CD4-positive, CD25-positive, alpha-beta regulatory T cell (primary cell): Measurements from ENCODE around the gene PAGE5. TPM values are rescaled to one million over a fixed set of nuclear protein-coding genes. Genes with fewer than 3 reads are reported as not detected.

Source experiments
- ATAC-seq, 2 donors: fragments of 150-1000 bp; cut with Tn5 transposase; one replicate each; pipeline ENCODE4 v1.10.0; 2021; ENCODE audit warnings: low read depth in 2 of 2, moderate number of reproducible peaks in 2 of 2, moderate library complexity in 1 of 2
- DNase-seq, 3 donors: peaks; one replicate each; pipeline versions ENCODE4 v3.0.0 to v3.0.0-alpha.2; 2012 to 2022; ENCODE audit warnings: mixed read lengths in 1 of 3
- H3K27ac ChIP-seq: one replicate; pipeline ENCODE4 v1.7.0; 2013; ENCODE audit warnings: mild to moderate bottlenecking, low read length; ENCODE audit not compliant: insufficient read depth, poor library complexity, severe bottlenecking
- H3K27me3 ChIP-seq: one replicate; pipeline ENCODE4 v1.7.0; 2013; ENCODE audit warnings: low read length; ENCODE audit not compliant: control insufficient read depth, insufficient read depth
- H3K36me3 ChIP-seq: one replicate; pipeline ENCODE4 v1.7.0; 2013; ENCODE audit warnings: mild to moderate bottlenecking, low read length, moderate library complexity; ENCODE audit not compliant: control insufficient read depth, insufficient read depth
- H3K4me1 ChIP-seq: 2 replicates; pipeline ENCODE4 v1.7.0; 2013; ENCODE audit warnings: mild to moderate bottlenecking, low read length; ENCODE audit not compliant: insufficient read depth, control insufficient read depth, poor library complexity, severe bottlenecking
- H3K4me3 ChIP-seq: one replicate; pipeline ENCODE4 v1.7.0; 2013; ENCODE audit warnings: low read depth, mild to moderate bottlenecking, low read length, moderate library complexity
- H3K9me3 ChIP-seq, 2 experiments: 1 replicate in 1 of 2; 2 replicates in 1 of 2; pipeline ENCODE4 v1.7.0; 2013; ENCODE audit warnings: low read length in 2 of 2, mild to moderate bottlenecking in 1 of 2, moderate library complexity in 1 of 2; ENCODE audit not compliant: control insufficient read depth in 2 of 2
- H3K27ac Mint-ChIP-seq, 3 donors: one replicate each; pipeline ENCODE4 v1.8.0; 2020 to 2022; ENCODE audit warnings: mild to moderate bottlenecking in 3 of 3, mixed read lengths in 3 of 3, moderate library complexity in 2 of 3
- H3K27me3 Mint-ChIP-seq: one replicate; pipeline ENCODE4 v1.8.0; 2022; ENCODE audit warnings: mild to moderate bottlenecking, mixed read lengths
- H3K36me3 Mint-ChIP-seq: one replicate; pipeline ENCODE4 v1.8.0; 2020; ENCODE audit warnings: mixed read lengths
- H3K4me1 Mint-ChIP-seq, 4 donors: one replicate each; pipeline ENCODE4 v1.8.0; 2020 to 2022; ENCODE audit warnings: mixed read lengths in 4 of 4, mild to moderate bottlenecking in 1 of 4
- H3K4me3 Mint-ChIP-seq, 4 donors: one replicate each; pipeline ENCODE4 v1.8.0; 2020 to 2022; ENCODE audit warnings: mild to moderate bottlenecking in 4 of 4, mixed read lengths in 4 of 4, moderate library complexity in 3 of 4
- H3K9me3 Mint-ChIP-seq, 7 donors: one replicate each; pipeline ENCODE4 v1.8.0; 2020 to 2022; ENCODE audit warnings: mixed read lengths in 7 of 7, mild to moderate bottlenecking in 3 of 7, moderate library complexity in 2 of 7
- polyA plus RNA-seq, 4 donors: library from polyadenylated mRNA; unstranded; fragments of 300-500 nt; fragmentation: Illumina TruSeq; gene quantifications; one replicate each; pipeline ENCODE4 v1.2.3, GENCODE V29; 2021
- total RNA-seq: library from RNA; stranded (reverse); gene quantifications from one replicate; pipeline ENCODE4 v1.2.3, GENCODE V29; 2022

Gene PAGE5
- total and polyA plus RNA-seq, 5 donors from 2014 or later: 0.66 to 3.3 (median 2.6) TPM; not detected in 2

DNA sequence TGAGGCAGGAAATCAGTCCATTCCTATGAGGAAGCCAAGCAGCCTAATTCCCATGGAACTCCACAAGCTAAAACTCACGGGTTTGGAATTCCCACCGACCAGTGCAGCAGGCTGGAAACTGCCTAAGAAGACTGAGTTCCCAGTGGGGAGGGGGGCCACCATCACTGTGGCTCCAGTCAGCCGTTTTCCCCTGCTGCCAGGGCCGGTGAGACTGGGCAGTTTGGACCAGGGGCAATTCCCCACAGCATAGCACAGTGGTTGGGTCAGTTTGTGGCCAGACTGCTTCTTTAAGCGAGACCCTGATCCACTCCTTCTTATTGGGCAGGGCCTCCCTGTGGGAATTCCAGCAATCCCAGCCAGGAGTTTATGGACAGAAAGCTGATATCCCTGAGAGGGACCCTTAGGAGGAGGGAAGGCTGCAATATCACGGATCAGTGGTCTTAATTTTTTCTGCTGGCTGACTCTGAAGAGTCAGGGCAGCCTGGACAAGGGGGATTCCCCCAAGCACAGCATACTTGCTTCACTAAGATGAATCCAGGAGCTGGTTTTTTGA, 20.7 kb downstream of the PAGE5 start:
- ATAC-seq (no peak), DNase-seq (no peak)
- H3K27me3 ChIP-seq: no peaks in the 10 kb centered on the region
- no peaks in the 10 kb centered on the region for H3K27me3 Mint-ChIP-seq
- H3K4me3 Mint-ChIP-seq: no peak overlapping the region
- H3K4me1 Mint-ChIP-seq: no peaks in the 10 kb centered on the region
- no peaks in the 10 kb centered on the region for H3K36me3 ChIP-seq
- H3K36me3 Mint-ChIP-seq: no peaks in the 10 kb centered on the region
- no peaks in the 10 kb centered on the region for H3K9me3 ChIP-seq
- no peaks in the 10 kb centered on the region for H3K4me1 ChIP-seq
- H3K27ac Mint-ChIP-seq: no peak overlapping the region
- H3K27ac ChIP-seq: no peak overlapping the region
- H3K9me3 Mint-ChIP-seq: peaks cover 0 to 7% (median 0%) of the 10 kb centered on the region in 7 donors
- H3K4me3 ChIP-seq: no peak overlapping the region

DNA sequence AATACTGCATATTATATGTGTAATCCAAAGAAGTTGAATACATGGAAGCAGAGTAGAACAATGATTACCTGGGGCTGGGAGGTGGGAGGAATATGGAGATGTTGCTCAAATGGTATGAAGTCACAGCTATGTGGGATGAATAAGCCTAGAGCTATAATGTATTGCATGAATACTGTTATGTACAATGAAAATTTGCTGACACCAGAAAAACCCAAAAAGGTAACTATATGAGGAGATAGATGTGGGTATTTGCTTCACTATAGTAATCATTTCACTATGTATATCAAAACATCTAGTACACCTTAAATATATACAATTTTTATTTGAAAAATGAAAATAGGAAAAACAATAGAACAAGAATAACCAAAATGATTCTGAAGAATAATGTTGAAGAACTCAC, 33.4 kb downstream of the PAGE5 start:
- ATAC-seq: no peak
- Histone ChIP-seq H3K4me3 (no peak overlapping the region), H3K9me3 (no peaks in the 10 kb centered on the region), H3K27me3 (no peaks in the 10 kb centered on the region), H3K36me3 (no peaks in the 10 kb centered on the region), H3K4me1 (no peaks in the 10 kb centered on the region), H3K27ac (no peak overlapping the region)
- peaks cover 7% of the 10 kb centered on the region for H3K27me3 Mint-ChIP-seq
- H3K4me1 Mint-ChIP-seq: no peaks in the 10 kb centered on the region
- no peak overlapping the region for H3K4me3 Mint-ChIP-seq
- DNase-seq: no peak
- H3K27ac Mint-ChIP-seq: no peak overlapping the region
- peaks cover 0 to 2% (median 0%) of the 10 kb centered on the region in 7 donors for H3K9me3 Mint-ChIP-seq
- H3K36me3 Mint-ChIP-seq: no peaks in the 10 kb centered on the region

- ATAC-seq (no peak), DNase-seq (no peak)
- H3K27ac ChIP-seq: no peak overlapping the region
- H3K9me3 ChIP-seq: no peaks in the 10 kb centered on the region
- no peaks in the 10 kb centered on the region for H3K9me3 Mint-ChIP-seq
- no peaks in the 10 kb centered on the region for H3K27me3 ChIP-seq
- no peak overlapping the region for H3K27ac Mint-ChIP-seq
- H3K4me3 ChIP-seq: no peak overlapping the region
- no peak overlapping the region for H3K4me3 Mint-ChIP-seq
- H3K36me3 Mint-ChIP-seq: no peaks in the 10 kb centered on the region
- H3K4me1 Mint-ChIP-seq: no peaks in the 10 kb centered on the region
- H3K27me3 Mint-ChIP-seq: peaks cover 9% of the 10 kb centered on the region
- H3K36me3 ChIP-seq: no peaks in the 10 kb centered on the region
- H3K4me1 ChIP-seq: no peaks in the 10 kb centered on the region
These were observed 40.7 kb downstream of the PAGE5 start for GRCh38 chrX:55260806-55261205.

- H3K9me3 Mint-ChIP-seq: no peaks in the 10 kb centered on the region
- H3K4me1 Mint-ChIP-seq: no peaks in the 10 kb centered on the region
- H3K4me3 Mint-ChIP-seq: no peak within 1 kb of the TSS
- Histone ChIP-seq H3K27ac (no peak within 1 kb of the TSS), H3K36me3 (no peaks in the 10 kb centered on the region), H3K27me3 (no peaks in the 10 kb centered on the region), H3K9me3 (no peaks in the 10 kb centered on the region), H3K4me1 (no peaks in the 10 kb centered on the region), H3K4me3 (no peak within 1 kb of the TSS)
- ATAC-seq: no peak
- H3K36me3 Mint-ChIP-seq: no peaks in the 10 kb centered on the region
- DNase-seq: no peak
- no peaks in the 10 kb centered on the region for H3K27me3 Mint-ChIP-seq
- no peak within 1 kb of the TSS for H3K27ac Mint-ChIP-seq
These were observed 44.7 kb downstream of the PAGE5 start, which contains the start of gene PAGE3 for GRCh38 chrX:55264816-55265215. Gene PAGE3, minus strand, starts transcription at chrX:55264916. Its CDS starts 1,013 bp downstream, at chrX:55263903.

Other genes with a start within 250 kb of the PAGE5 start
- 0.35 TPM for gene PFKFB1, start 226.2 kb upstream of the PAGE5 start, total RNA-seq
- gene PFKFB1, start 226.2 kb upstream of the PAGE5 start, polyA plus RNA-seq: under 1 TPM in 2 of 4 donors, not detected in 2; 0.09 to 0.40 TPM
- gene APEX2, start 220.0 kb upstream of the PAGE5 start, total RNA-seq: 9.4 TPM
- 10 to 100 TPM; 16.5 to 21.6 (median 18.7) TPM for gene APEX2, start 220.0 kb upstream of the PAGE5 start, polyA plus RNA-seq
- gene ALAS2, start 189.4 kb upstream of the PAGE5 start, total RNA-seq: not detected
- gene ALAS2, start 189.4 kb upstream of the PAGE5 start, polyA plus RNA-seq: not detected
- gene PAGE2B, start 145.3 kb upstream of the PAGE5 start, total RNA-seq: not detected
- gene PAGE2B, start 145.3 kb upstream of the PAGE5 start, polyA plus RNA-seq: not detected
- gene PAGE2, start 131.3 kb upstream of the PAGE5 start, total RNA-seq: not detected
- gene PAGE2, start 131.3 kb upstream of the PAGE5 start, polyA plus RNA-seq: not detected
- gene PAGE3, start 44.6 kb downstream of the PAGE5 start, total RNA-seq: not detected
- gene PAGE3, start 44.6 kb downstream of the PAGE5 start, polyA plus RNA-seq: not detected
- 26.6 TPM for gene MAGEH1, start 231.8 kb downstream of the PAGE5 start, total RNA-seq
- 10 to 100 TPM; 78.3 to 86.6 (median 85.8) TPM for gene MAGEH1, start 231.8 kb downstream of the PAGE5 start, polyA plus RNA-seq